ENCODE measurements around the gene IL10RB. TPM values are rescaled to one million over a fixed set of nuclear protein-coding genes. Genes with fewer than 3 reads are reported as not detected.
A peak's percentile ranks its signal among the peaks of the same experiment; 100 is the strongest.

Gene IL10RB
- total RNA-seq, 1 donor from 2014 or later, result 6.8 TPM

DNA sequence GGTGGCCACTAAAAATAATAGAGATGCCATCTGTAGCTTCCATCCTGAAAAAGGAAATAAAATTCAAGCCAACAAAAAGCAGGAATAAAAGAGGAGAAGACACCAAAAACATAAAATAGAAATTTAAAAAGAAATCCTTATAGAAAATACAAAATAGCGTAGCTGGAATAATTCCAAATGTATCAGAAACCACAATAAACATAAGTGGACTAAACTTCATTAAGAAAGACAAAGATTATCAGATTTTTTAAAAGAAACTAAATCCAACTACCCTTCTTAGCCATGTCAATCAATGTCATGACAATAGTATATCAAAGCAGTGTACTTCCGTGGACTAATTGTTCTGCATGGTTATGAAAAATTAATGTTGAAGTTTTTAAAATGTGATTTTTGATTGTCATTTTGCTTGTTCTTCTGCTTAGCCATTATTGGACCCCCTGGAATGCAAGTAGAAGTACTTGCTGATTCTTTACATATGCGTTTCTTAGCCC, 13.2 kb downstream of the IL10RB start:
- Histone ChIP-seq H3K36me3 (peaks cover 81% of the 10 kb centered on the region), H3K27me3 (ENCODE audit: low read depth) (no peaks in the 10 kb centered on the region), H3K27ac (replicated peaks) (no peak overlapping the region), H3K9me3 (replicated peaks) (peaks cover 10% of the 10 kb centered on the region), H3K4me3 (no peak overlapping the region), H3K4me1 (no peaks in the 10 kb centered on the region)
- intact Hi-C loops (cut with micrococcal nuclease), result no loop called here
- TF ChIP-seq, protein P1, sequence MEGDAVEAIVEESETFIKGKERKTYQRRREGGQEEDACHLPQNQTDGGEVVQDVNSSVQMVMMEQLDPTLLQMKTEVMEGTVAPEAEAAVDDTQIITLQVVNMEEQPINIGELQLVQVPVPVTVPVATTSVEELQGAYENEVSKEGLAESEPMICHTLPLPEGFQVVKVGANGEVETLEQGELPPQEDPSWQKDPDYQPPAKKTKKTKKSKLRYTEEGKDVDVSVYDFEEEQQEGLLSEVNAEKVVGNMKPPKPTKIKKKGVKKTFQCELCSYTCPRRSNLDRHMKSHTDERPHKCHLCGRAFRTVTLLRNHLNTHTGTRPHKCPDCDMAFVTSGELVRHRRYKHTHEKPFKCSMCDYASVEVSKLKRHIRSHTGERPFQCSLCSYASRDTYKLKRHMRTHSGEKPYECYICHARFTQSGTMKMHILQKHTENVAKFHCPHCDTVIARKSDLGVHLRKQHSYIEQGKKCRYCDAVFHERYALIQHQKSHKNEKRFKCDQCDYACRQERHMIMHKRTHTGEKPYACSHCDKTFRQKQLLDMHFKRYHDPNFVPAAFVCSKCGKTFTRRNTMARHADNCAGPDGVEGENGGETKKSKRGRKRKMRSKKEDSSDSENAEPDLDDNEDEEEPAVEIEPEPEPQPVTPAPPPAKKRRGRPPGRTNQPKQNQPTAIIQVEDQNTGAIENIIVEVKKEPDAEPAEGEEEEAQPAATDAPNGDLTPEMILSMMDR (IDR thresholded peaks at IDR 0.05; ENCODE audit: borderline replicate concordance), result no peak
- no peak for DNase-seq

DNA sequence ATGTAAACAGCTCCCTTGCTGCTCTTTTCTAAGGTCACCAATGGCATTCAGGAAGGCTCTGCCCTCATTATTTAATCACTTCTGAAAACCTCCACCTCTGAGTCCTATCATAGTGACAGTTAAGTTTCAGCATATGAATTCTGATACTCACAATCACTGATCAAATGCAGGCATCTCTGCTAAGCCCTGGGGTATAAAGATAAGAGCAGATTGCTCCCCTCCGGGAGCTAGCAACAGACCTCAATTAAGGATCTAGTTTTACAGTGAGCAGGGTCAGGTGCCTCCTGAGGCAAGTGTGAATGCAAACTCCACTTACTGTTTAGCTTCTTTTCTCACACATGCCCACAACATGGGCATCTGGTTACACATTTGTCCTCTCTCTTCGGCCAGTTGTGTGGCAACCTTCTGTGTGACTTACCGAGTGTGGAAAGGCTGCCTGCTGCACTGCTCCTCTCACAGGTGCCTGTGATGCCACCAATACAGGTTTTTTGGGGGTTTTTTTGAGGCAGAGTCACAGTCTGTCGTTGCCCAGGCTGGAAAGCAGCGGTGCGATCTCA, 15.0 kb downstream of the IL10RB start:
- Histone ChIP-seq H3K27ac (replicated peaks) (no peak overlapping the region), H3K36me3 (peaks cover 77% of the 10 kb centered on the region), H3K4me1 (peaks cover 8% of the 10 kb centered on the region), H3K27me3 (ENCODE audit: low read depth) (no peaks in the 10 kb centered on the region), H3K9me3 (replicated peaks) (peaks cover 10% of the 10 kb centered on the region), H3K4me3 (no peak overlapping the region)
- intact Hi-C loops (cut with micrococcal nuclease), result loop anchor here (10.0 kb wide), 1 partner anchor 46 kb away; no protein-coding TSS in a partner anchor
- TF ChIP-seq, protein P1 (IDR thresholded peaks at IDR 0.05; ENCODE audit: borderline replicate concordance), result no peak
- no peak for DNase-seq

DNA sequence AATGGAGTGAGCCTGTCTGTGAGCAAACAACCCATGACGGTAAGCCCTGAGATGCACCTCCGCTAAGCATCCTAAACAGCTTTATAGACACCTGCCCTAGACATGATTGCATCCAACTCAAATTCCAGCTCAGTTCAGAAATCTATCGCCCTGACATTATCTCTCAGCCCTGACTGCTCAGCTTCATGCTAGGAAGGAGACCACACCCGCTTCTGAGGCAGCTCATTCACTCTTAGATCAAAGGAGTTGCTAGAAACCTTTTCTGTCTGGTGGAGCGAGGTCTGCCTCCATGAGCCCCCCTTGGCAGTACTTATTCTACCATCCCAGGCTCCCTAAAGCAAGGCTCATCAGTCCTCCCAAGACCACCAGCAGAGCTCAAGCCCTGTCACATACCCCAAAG, 17.0 kb downstream of the IL10RB start:
- Histone ChIP-seq H3K36me3 (peaks cover 71% of the 10 kb centered on the region), H3K4me3 (no peak overlapping the region), H3K4me1 (peaks cover 26% of the 10 kb centered on the region), H3K9me3 (replicated peaks) (peaks cover 10% of the 10 kb centered on the region), H3K27me3 (ENCODE audit: low read depth) (no peaks in the 10 kb centered on the region), H3K27ac (replicated peaks) (no peak overlapping the region)
- TF ChIP-seq, protein P1 (IDR thresholded peaks at IDR 0.05; ENCODE audit: borderline replicate concordance), result no peak
- intact Hi-C loops (cut with micrococcal nuclease), result loop anchor here (10.0 kb wide), 1 partner anchor 48 kb away; no protein-coding TSS in a partner anchor
- DNase-seq, result no peak

DNA sequence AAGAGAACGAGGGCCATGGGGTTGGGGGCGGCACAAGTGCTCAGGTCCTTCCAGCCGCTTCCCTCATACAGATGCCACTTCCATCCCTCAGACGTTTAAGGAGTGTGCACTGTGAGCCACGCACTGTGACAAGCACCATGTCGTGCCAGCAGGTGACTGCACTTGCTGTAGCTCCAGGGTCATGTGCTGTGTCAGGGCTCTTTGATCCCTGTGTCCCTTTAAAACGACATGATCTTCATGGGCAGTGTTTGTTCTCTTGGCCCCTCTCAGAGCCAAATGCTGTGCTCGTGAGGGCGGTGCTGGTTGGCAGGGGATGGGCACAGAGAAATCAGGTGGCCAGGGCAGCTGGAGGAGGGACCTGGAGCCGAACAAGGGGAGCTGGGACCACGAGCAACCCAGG, 19.9 kb downstream of the IL10RB start:
- no peaks in the 10 kb centered on the region for H3K27me3 ChIP-seq (ENCODE audit: low read depth)
- no peaks in the 10 kb centered on the region for H3K9me3 ChIP-seq (replicated peaks)
- peaks cover 48% of the 10 kb centered on the region for H3K36me3 ChIP-seq
- peak overlapping the region; percentile 22 for H3K4me3 ChIP-seq
- TF ChIP-seq, protein P1 (IDR thresholded peaks at IDR 0.05; ENCODE audit: borderline replicate concordance), result no peak
- intact Hi-C loops (cut with micrococcal nuclease), result loop anchor here (10.0 kb wide), 1 partner anchor 51 kb away; no protein-coding TSS in a partner anchor
- DNase-seq, result no peak
- H3K4me1 ChIP-seq, result peaks cover 39% of the 10 kb centered on the region
- peak overlapping the region; percentile 82 for H3K27ac ChIP-seq (replicated peaks)

DNA sequence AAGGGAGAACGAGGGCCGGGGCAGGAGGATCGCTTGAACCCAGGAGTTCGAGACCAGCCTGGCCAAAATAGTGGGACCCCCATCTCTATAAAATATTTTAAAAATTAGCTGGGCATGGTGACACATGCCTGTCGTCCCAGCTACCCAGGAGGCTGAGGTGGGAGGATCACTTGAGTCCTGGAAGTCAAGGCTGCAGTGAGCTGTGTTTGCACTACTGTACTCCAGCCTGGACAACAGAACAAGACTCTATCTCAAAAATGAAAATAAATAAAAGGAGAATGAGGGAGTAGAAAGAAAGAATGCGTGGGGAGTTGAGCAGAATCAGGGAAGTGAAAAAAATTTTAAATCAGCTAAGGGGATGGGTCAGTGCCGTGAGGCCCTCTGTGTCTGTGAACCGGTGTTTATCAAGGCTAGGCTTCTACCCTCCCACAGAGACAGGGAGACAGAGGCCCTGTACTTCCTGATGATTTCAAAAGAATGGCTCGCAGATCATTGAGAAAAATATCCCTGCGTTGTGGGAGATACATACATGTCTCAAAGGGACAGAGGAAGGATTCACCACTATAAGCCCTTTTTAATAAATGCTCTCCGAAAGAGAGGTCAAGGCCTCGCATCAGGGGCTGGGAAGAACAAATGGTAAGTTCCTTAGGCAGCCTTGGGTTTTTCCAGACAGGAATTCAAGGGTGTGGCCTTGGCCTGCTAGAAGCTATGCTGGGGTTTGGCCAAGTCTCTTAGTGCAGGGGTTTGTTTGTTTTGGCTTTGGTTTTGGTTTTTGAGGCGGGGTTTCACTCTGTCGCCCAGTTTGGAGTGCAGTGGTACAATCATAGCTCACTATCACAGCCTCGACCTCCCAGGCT, 20.7 kb downstream of the IL10RB start:
- peak; percentile 39 for DNase-seq
- Histone ChIP-seq H3K9me3 (replicated peaks) (no peaks in the 10 kb centered on the region), H3K4me3 (peak overlapping the region; percentile 22), H3K36me3 (peaks cover 48% of the 10 kb centered on the region), H3K4me1 (peaks cover 41% of the 10 kb centered on the region), H3K27me3 (ENCODE audit: low read depth) (no peaks in the 10 kb centered on the region), H3K27ac (replicated peaks) (peak overlapping the region; percentile 82)
- intact Hi-C loops (cut with micrococcal nuclease), result loop anchor here (10.0 kb wide), 1 partner anchor 52 kb away; no protein-coding TSS in a partner anchor
- TF ChIP-seq, protein P1 (IDR thresholded peaks at IDR 0.05; ENCODE audit: borderline replicate concordance), result no peak

Measured in left ventricle myocardium inferior (tissue), 1 donor.